ENCODE measurements around the gene MDN1.
"Not testable (repeated sequence)": the region's sequence is repeated elsewhere in the genome, so short reads cannot be mapped to it uniquely, and the experiment has no call there.

The MDN1 gene

GRCh38 chr6:89813422-89813821, 6.2 kb downstream of the MDN1 start:
- DNase-seq (ENCODE audit: low read depth) = not testable (repeated sequence)

DNA sequence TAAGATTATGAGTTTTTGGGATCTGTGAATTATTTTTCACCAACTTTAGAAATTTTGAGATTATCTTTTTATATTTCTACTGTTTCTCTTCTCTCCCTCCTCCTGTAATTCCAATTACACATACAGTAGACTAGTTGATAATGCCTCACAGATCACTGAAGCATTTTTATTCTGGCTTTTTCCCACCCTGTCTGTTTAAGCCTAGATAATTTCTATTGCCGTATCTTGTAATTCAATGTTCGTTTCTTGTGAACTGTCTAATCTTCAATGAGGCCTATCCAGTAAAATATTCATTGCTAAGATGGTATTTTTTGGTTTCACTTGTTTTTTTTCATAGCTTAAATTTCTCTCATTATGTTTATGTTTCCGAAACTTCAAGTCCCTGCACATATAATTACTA, 12.0 kb downstream of the MDN1 start:
- DNase-seq (ENCODE audit: low read depth) = no peak

DNA sequence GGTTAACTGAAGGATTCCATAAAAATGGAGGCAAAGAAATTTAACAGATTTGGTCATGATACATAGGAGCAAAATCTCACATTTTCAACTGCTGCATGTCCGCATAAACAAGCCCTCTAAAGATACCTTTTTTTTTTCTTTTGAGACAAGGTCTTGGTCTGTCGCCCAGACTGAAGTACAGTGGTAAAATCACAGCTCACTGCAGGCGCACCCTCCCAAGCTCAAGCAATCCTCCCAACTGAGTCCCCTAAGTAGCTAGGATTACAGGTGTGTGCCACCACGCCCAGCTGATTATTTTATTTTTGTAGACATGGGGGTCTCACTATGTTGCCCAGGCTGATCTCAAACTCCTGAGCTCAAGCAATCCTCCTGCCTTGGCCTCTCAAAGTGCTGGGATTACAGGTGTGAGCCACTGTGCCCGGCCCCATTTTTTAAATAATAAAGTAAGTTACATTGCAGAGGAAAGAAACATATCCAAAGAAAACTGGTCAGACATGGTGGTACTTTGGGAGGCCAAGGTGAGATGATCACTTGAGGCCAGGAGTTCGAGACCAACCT, 13.7 kb downstream of the MDN1 start:
- no peak for DNase-seq (ENCODE audit: low read depth)

DNA sequence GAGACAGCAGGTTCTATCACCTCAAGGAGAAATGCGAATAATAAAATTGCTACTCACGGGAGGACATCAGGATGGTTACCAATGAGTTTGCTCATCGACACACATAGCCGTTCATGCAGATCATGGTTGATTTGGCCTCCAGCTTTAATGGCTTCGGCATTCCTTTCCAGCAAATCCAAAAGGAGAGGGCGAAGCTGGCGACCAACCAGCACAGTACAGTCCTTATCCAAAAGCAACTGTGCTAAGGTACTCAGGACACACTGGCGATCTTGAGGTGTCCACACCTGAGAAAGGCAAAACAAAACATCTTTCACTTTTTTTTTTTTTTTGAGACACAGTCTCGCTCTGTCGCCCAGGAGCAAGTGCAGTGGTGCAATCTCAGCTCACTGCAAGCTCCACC, 16.3 kb downstream of the MDN1 start:
- no peak for DNase-seq (ENCODE audit: low read depth)

DNA sequence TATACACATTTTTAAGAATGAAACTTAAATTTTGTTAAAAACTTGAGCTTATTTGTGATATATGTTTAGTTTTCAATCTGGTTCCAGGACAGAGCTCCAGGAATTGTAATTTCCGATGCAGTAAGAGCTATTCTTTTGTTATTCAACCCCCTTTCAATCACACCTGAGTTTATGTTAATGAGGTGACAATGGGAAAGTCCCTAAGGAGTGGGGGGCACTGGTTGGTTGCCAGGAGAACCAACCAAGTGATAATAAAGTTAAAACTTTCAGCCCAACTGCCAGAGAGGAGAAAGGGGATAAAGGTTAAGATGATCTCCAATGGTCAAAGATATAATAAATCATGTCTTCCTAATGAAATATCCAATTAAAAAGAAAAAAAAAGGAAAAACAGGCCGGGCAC, 19.8 kb downstream of the MDN1 start:
- DNase-seq (ENCODE audit: low read depth) = no peak

DNA sequence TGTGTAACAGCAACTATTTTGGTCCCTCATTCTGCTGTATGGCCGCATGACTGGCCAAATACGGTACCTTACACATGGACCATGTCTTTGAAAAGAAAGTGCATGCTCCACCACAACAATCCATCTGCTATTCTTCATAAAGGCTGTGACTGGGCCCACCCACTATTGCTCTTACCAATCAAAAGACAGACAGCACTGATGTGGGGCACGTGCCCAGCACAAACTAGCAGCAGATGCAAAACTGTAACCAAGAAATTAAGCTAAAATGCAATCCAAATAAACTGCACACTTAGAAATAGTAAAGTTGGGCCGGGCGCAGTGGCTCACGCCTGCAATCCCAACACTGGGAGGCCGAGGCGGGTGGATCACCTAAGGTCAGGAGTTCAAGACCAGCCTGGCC, 20.5 kb downstream of the MDN1 start:
- DNase-seq (ENCODE audit: low read depth) = no peak

DNA sequence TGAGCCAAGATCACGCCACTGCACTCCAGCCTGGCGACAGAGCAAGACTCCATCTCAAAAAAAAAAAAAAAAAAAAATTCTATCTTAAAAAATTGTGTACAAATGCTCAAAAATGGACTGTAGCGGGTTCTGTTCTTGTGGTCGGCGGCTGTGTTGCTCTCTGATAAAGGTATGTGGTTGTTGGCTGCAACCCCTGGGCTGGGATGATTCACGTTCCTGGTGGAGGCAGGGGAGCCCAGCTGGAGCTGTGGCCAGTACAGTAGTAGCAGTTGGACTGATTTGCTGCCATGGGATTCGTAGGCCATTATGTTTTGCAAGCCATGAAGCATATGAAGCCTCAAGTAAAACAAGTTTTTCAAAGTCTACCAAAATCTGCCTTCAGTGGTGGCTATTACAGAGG, 22.3 kb downstream of the MDN1 start:
- DNase-seq (ENCODE audit: low read depth) = no peak

GRCh38 chr6:89794324-89794723, 25.3 kb downstream of the MDN1 start:
- DNase-seq (ENCODE audit: low read depth) = no peak

DNA sequence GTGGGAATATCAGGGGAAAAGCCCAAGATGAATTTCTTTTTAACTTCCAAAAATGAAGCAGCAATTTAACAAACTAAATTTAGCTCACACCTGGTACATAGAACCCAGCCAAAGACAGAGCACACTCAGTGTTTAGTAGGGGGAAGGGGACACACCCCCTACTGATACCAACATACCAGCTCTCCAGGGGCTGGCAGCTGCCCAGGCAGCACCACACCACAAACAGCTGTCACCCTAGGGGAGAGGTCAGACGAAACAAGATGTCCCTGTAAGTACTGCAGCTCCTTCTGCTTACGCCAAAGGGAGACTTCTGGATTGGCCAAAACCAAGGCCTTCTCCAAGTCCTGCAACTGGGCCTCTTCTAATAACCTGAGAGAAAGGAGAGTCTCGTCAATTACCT, 26.0 kb downstream of the MDN1 start:
- DNase-seq (ENCODE audit: low read depth) = no peak

DNA sequence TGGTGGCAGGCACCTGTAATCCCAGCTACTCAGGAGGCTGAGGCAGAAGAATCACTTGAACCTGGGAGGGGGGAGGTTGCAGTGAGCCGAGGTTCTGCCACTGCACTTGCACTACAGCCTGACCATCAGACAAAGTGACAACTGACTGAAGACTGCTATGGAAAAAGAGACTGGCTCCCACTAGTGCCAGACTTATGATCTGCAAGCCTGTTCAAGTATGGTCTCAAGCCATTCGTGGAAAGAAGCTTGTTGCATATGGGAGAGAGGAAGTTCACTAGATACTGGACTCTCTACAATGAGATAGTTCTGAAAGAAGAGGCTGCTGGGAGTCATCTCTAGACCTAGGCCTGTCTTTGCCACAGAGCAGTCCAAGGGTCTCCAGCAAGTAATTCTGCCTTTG, 26.7 kb downstream of the MDN1 start:
- DNase-seq (ENCODE audit: low read depth) = no peak

- DNase-seq (ENCODE audit: low read depth) = no peak
Measured at GRCh38 chr6:89790403-89790802, 29.2 kb downstream of the MDN1 start.

- no peak for DNase-seq (ENCODE audit: low read depth)
Measured at GRCh38 chr6:89789980-89790379, 29.6 kb downstream of the MDN1 start.

- DNase-seq (ENCODE audit: low read depth) = no peak
Measured at GRCh38 chr6:89787660-89788328, 31.8 kb downstream of the MDN1 start.

GRCh38 chr6:89786970-89787369, 32.6 kb downstream of the MDN1 start:
- no peak for DNase-seq (ENCODE audit: low read depth)

GRCh38 chr6:89784838-89785237, 34.8 kb downstream of the MDN1 start:
- no peak for DNase-seq (ENCODE audit: low read depth)

GRCh38 chr6:89783293-89783692, 36.3 kb downstream of the MDN1 start:
- not testable (repeated sequence) for DNase-seq (ENCODE audit: low read depth)

DNA sequence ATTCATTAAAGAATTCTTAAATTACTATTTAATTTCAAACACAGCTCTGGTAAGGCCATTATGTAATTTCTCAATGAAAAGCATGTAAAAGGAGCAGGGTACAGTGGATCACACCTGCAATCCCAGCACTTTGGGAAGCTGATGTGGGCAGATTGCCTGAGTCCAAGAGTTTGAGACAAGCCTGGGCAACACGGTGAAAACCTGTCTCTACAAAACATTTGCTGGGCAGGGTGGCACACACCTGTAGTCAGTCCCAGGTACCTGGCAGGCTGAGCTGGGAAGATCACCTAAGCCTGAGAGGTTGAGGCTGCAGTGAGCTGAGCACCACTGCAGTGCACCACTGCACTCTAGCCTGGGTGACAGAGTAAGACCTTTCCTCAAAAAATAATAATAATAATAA, 37.4 kb downstream of the MDN1 start:
- DNase-seq (ENCODE audit: low read depth) = no peak

GRCh38 chr6:89781070-89782034, 38.2 kb downstream of the MDN1 start:
- no peak for DNase-seq (ENCODE audit: low read depth)

DNA sequence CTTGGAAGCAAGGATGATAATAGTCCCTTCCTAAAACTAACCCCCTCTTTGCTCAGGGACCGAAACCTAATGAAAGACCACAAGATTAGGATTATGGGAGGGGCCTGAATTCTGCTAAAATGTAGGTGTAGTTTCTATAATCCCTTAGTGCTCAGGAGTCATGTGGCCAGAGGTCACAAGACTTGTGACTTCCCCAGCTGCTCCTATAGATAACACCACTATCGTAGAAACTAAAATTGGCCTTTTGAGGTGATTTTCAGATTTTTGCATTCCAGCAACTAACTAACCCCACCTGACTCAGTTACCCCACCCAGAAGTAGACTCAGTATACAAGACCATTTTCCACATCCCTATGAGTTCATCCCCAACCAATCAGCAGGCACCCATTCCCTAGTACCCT, 42.1 kb downstream of the MDN1 start:
- no peak for DNase-seq (ENCODE audit: low read depth)

DNA sequence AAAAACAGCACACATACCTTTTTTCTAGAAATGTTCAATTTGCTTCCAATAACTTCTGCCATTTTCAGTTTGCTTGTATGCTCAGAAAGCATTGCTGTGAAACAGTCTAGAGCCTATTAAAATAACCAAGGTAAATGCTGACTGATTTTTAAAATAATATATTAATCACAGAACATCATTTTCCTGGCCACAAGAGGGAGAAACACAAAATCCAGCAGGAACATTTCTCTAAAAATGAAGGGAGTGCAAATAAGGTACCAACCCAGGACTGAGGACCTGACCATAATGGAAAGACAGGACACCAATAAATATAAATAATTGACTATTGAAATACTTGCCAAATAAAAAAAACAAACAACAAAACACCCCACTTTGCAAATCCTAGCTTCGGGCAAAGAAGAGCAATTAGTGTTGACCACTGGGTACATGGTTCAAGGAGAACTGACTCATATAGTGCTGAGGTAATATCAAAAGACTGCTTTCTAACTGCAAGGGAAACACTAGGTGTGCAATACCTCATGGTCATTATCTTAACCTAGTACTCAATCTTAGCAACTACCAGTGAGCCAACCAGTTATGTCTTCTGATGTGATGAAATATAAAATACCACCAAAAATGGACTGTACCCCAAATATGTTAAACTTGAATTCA, 42.9 kb downstream of the MDN1 start:
- DNase-seq (ENCODE audit: low read depth) = no peak

DNA sequence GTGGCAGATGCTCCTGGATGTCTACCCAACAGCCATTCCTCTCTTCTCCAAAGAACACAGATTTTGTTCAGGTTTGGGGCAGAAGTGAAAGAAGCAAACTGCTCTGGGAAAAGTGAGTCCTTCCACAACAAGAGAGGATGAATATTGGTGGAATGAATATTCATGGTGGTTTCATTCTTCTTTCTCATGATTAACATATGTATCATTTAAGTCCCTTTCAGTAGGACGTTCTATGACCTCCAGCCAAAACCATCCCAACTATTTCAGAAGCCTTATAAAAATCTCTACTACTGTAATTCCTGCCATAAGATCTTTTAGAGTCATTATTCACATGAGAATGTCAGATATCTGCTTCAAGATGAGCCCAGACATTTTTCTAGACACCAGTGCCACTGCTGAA, 44.4 kb downstream of the MDN1 start:
- DNase-seq (ENCODE audit: low read depth) = no peak

DNA sequence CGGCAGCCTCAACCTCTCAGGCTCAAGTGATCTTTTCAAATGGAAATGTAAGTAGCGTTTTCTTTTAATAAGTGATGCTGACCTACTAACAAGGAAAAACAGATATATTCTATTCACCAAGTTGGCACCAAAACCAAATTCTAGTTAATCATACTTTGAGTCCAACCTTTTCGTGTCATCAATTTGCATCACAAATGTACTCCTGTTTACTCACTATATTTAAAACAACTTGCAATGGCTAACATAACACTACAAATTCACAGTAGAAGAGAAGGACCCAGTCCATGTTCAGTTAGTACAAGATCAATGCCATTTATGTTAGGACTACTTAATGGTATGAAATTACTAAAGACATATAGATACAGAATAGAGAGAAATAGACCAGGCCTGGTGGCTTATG, 50.0 kb downstream of the MDN1 start:
- no peak for DNase-seq (ENCODE audit: low read depth)

GRCh38 chr6:89768324-89768723, 51.3 kb downstream of the MDN1 start:
- no peak for DNase-seq (ENCODE audit: low read depth)
